WTC11 (cell line): ENCODE measurements around the gene RBM20.

Source experiments
- ATF3 ChIP-seq: sonication (generic); formaldehyde crosslinking; conservative IDR thresholded peaks from 2 replicates; pipeline ENCODE4 v1.8.1; 2022; ENCODE audit warnings: mild to moderate bottlenecking, missing genetic modification reagents
- CREB1 ChIP-seq: sonication (generic); formaldehyde crosslinking; IDR thresholded peaks from 2 replicates; pipeline ENCODE4 v1.8.0; 2023; ENCODE audit warnings: mild to moderate bottlenecking, missing genetic modification reagents
- TF ChIP-seq, protein P1 (sequence below): fragments of 200-600 bp; IDR thresholded peaks from 2 replicates; pipeline ENCODE4 v1.8.0; 2022; ENCODE audit warnings: antibody characterized with exemption

DNA sequence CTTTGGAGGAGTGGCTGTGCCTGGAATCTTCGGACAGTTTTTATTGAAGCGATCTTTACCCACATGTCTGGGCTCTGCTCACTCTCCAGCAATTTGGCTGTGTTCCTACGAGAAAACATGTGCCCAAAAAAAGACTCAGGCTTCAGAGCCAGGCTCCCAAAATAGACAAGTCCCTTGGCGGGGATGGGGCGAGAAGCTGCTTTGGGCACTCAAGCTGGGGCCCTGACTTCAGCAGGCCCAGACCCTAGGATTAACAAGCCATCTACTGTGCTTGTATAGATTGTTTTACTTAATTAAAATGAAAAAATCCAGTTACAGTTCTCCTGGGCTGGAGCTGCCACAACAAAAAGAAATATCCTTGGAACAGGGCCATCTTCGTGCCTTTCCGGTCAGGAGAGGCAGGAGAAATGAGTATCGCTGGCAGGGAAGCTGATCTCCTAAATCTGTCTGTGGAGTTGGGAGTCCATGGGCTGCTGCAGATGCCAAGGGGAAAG, 176.2 kb downstream of the RBM20 start:
- TF ChIP-seq, protein P1, sequence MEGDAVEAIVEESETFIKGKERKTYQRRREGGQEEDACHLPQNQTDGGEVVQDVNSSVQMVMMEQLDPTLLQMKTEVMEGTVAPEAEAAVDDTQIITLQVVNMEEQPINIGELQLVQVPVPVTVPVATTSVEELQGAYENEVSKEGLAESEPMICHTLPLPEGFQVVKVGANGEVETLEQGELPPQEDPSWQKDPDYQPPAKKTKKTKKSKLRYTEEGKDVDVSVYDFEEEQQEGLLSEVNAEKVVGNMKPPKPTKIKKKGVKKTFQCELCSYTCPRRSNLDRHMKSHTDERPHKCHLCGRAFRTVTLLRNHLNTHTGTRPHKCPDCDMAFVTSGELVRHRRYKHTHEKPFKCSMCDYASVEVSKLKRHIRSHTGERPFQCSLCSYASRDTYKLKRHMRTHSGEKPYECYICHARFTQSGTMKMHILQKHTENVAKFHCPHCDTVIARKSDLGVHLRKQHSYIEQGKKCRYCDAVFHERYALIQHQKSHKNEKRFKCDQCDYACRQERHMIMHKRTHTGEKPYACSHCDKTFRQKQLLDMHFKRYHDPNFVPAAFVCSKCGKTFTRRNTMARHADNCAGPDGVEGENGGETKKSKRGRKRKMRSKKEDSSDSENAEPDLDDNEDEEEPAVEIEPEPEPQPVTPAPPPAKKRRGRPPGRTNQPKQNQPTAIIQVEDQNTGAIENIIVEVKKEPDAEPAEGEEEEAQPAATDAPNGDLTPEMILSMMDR = no peak
- TF ChIP-seq ATF3 (CRISPR knock-in tag) = no peak
- no peak for TF ChIP-seq CREB1 (CRISPR knock-in tag)
